B cell (primary cell): ENCODE data around the gene ARMS2. TPM values are rescaled to one million over a fixed set of nuclear protein-coding genes. Genes with fewer than 3 reads are reported as not detected.
A peak's percentile ranks its signal among the peaks of the same experiment; 100 is the strongest.

Experiments
- ATAC-seq: fragments of 200-7000 bp; cut with Tn5 transposase; one replicate; pipeline ENCODE4 v1.10.0; 2021; ENCODE audit warnings: low read depth, mild to moderate bottlenecking, moderate number of reproducible peaks, moderate library complexity
- CTCF ChIA-PET: fragments of 350-600 bp; sonication (Branson Sonifier 250); formaldehyde crosslinking; loops from one replicate; lab custom pipeline; 2021; ENCODE audit warnings: antibody characterized with exemption, inconsistent platforms; lab: Charles Lee
- POLR2A ChIA-PET: fragments of 350-600 bp; sonication (Branson Sonifier 250); formaldehyde crosslinking; loops from one replicate; lab custom pipeline; 2021; ENCODE audit warnings: antibody characterized with exemption; lab: Charles Lee
- DNase-seq: peaks from one replicate; pipeline ENCODE4 v3.0.0; 2013
- H2AFZ ChIP-seq: 2 replicates; pipeline ENCODE4 v1.6.1; 2012; ENCODE audit warnings: mild to moderate bottlenecking, low read depth, low read length; ENCODE audit not compliant: insufficient read depth, poor library complexity, severe bottlenecking
- H3K27ac ChIP-seq, 2 donors: 1 replicate in 1 of 2; 2 replicates in 1 of 2; pipeline ENCODE4 v1.5.1; 2012 to 2013; ENCODE audit warnings: low read length in 2 of 2, mild to moderate bottlenecking in 2 of 2, moderate library complexity in 1 of 2
- H3K27me3 ChIP-seq, 4 experiments: fragments of 200-600 bp in 1 of 4; sonication (generic) in 1 of 4; replicated peaks in 1 of 4; 1 replicate in 2 of 4; 2 replicates in 2 of 4; pipeline versions ENCODE4 v1.6.1 to v1.7.0; 2013 to 2016; ENCODE audit warnings: low read length in 3 of 4, mild to moderate bottlenecking in 2 of 4, mixed read lengths in 1 of 4, moderate library complexity in 1 of 4; ENCODE audit not compliant: insufficient read depth in 4 of 4, control insufficient read depth in 3 of 4; ENCODE audit errors: control extremely low read depth in 1 of 4
- H3K36me3 ChIP-seq, 2 experiments: replicated peaks in 1 of 2; 1 replicate in 1 of 2; 2 replicates in 1 of 2; pipeline versions ENCODE4 v1.6.1 to v1.7.1; 2013; ENCODE audit warnings: low read length in 1 of 2; ENCODE audit not compliant: insufficient read depth in 2 of 2, control insufficient read depth in 1 of 2; ENCODE audit errors: control extremely low read depth in 1 of 2, extremely low read depth in 1 of 2
- H3K4me1 ChIP-seq, 2 donors: fragments of 200-600 bp in 1 of 2; sonication (generic) in 1 of 2; 1 replicate in 1 of 2; 2 replicates in 1 of 2; pipeline versions ENCODE4 v1.5.1 to v1.6.1; 2013 to 2017; ENCODE audit warnings: low read length in 2 of 2; ENCODE audit not compliant: control insufficient read depth in 2 of 2, insufficient read depth in 2 of 2
- H3K4me2 ChIP-seq: replicated peaks from 2 replicates; pipeline ENCODE3; 2012; ENCODE audit warnings: mild to moderate bottlenecking, low read depth, low read length; ENCODE audit not compliant: poor library complexity, severe bottlenecking
- H3K4me3 ChIP-seq, 5 experiments: fragments of 200-600 bp in 1 of 5; sonication (generic) in 1 of 5; 1 replicate in 3 of 5; 2 replicates in 2 of 5; pipeline versions ENCODE4 v1.5.1 to v1.7.0; 2011 to 2016; ENCODE audit warnings: low read length in 4 of 5, mild to moderate bottlenecking in 4 of 5, low read depth in 2 of 5, control low read depth in 1 of 5, moderate library complexity in 1 of 5; ENCODE audit not compliant: insufficient read depth in 1 of 5; ENCODE audit errors: control extremely low read depth in 1 of 5, extremely low read depth in 1 of 5
- H3K79me2 ChIP-seq: fragments of 200-600 bp; sonication (generic); one replicate; pipeline ENCODE4 v1.6.0; 2016; ENCODE audit warnings: low read length; ENCODE audit not compliant: control insufficient read depth, insufficient read depth
- H3K9ac ChIP-seq: fragments of 200-600 bp; sonication (generic); 2 replicates; pipeline ENCODE4 v1.6.1; 2017; ENCODE audit warnings: mild to moderate bottlenecking, low read length, moderate library complexity
- H3K9me3 ChIP-seq, 3 donors: one replicate each; pipeline versions ENCODE4 v1.6.1 to v1.7.1; 2013; ENCODE audit warnings: low read length in 2 of 3; ENCODE audit not compliant: control insufficient read depth in 2 of 3, insufficient read depth in 1 of 3; ENCODE audit errors: control extremely low read depth in 1 of 3
- H4K20me1 ChIP-seq: 2 replicates; pipeline ENCODE4 v1.6.0; 2012; ENCODE audit warnings: mild to moderate bottlenecking, low read length; ENCODE audit not compliant: insufficient read depth, control insufficient read depth, poor library complexity, severe bottlenecking
- H3K27ac Mint-ChIP-seq: one replicate; pipeline ENCODE4 v1.8.0; 2021; ENCODE audit warnings: mixed read lengths
- H3K27me3 Mint-ChIP-seq: one replicate; pipeline ENCODE4 v1.8.0; 2021; ENCODE audit warnings: mixed read lengths
- H3K4me1 Mint-ChIP-seq: one replicate; pipeline ENCODE4 v1.8.0; 2021; ENCODE audit warnings: mixed read lengths
- H3K4me3 Mint-ChIP-seq: one replicate; pipeline ENCODE4 v1.8.0; 2021; ENCODE audit warnings: mixed read lengths
- H3K9me3 Mint-ChIP-seq: one replicate; pipeline ENCODE4 v1.8.0; 2022; ENCODE audit warnings: mixed read lengths; ENCODE audit not compliant: insufficient read depth
- EZH2 ChIP-seq: IDR thresholded peaks from 2 replicates; pipeline ENCODE4 v1.6.1; 2012; ENCODE audit warnings: borderline replicate concordance, low read depth, mild to moderate bottlenecking, moderate library complexity, low read length; ENCODE audit not compliant: insufficient read depth, poor library complexity, severe bottlenecking
- WGBS: methylation state at CpG from one replicate; pipeline ENCODE4 v1.1.5; 2013; ENCODE audit warnings: missing lambda C conversion rate; ENCODE audit not compliant: insufficient coverage; 5-methylcytosine and 5-hydroxymethylcytosine counted together
- intact Hi-C: fragments of 100-400 bp; cut with micrococcal nuclease; formaldehyde crosslinking; loops from one replicate; pipeline ENCODE4 v1.10.0; 2022
- polyA plus RNA-seq: library from polyadenylated mRNA; depleted of rRNA; stranded (reverse); fragments of >200 nt; gene quantifications from 2 replicates; pipeline ENCODE4 v1.2.3, GENCODE V29; 2012
- total RNA-seq, 2 donors: library from RNA; stranded (reverse); fragments of 120-200 nt in 1 of 2; gene quantifications; 1 replicate in 1 of 2; 2 replicates in 1 of 2; pipeline versions ENCODE4 v1.2.3 to v1.2.4, GENCODE V29; 2013 to 2022
- TF ChIP-seq, protein P1 (sequence below): fragments of 200-600 bp; IDR thresholded peaks from one replicate; pipeline ENCODE4 v1.8.0; 2022; ENCODE audit warnings: antibody characterized with exemption, mild to moderate bottlenecking

Gene ARMS2
- total and polyA plus RNA-seq, 2 donors (not counting 1 experiment from before 2014, with no cell fraction given): not detected

DNA sequence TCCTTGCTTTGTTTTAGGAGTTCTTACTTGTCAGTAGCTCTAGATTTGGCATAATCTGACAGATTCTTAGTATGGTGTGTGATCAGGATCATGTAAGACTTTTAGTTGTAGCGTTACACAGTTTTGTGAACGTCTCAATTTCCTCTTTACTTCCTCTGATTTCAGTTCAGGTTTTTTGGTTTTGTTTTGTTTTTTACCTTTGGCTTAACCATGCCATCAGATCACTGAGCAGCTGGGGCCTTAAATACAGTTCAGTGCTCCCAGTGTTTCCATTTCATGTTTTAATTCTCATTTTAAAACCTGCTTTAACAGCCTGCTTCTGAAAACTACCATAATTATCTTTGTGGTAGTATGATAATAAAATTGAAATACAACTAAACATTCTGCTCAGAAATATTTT, 27.2 kb upstream of the ARMS2 start:
- peak overlapping the region; percentile 17 for H3K9ac ChIP-seq
- CTCF ChIA-PET: interaction anchor here (1.1 kb wide), 1 partner anchor 9 kb away, joined by 3 read pairs; no protein-coding TSS in a partner anchor
- H2AFZ ChIP-seq: peak overlapping the region; percentile 43
- intact Hi-C loops: no loop called here
- H3K4me3 ChIP-seq: peak overlapping the region in 1 of 5 experiments; percentile 37
- POLR2A ChIA-PET: no interaction called here
- H3K27me3 ChIP-seq: no peaks in the 10 kb centered on the region
- no CpG with 5 or more reads among the region's 2 CpGs for WGBS
- H3K4me3 Mint-ChIP-seq: peak overlapping the region; percentile 3
- H3K27me3 Mint-ChIP-seq: no peaks in the 10 kb centered on the region
- no peaks in the 10 kb centered on the region for H3K9me3 Mint-ChIP-seq
- H3K36me3 ChIP-seq: peaks cover 2 to 3% of the 10 kb centered on the region in 2 experiments
- H3K4me1 ChIP-seq: peaks cover 16 to 51% of the 10 kb centered on the region in 2 donors
- no peaks in the 10 kb centered on the region for H4K20me1 ChIP-seq
- H3K27ac ChIP-seq: peak overlapping the region; percentile 50 to 74
- peaks cover 0 to 3% (median 0%) of the 10 kb centered on the region in 3 donors for H3K9me3 ChIP-seq
- no peak for TF ChIP-seq EZH2
- TF ChIP-seq, protein P1, sequence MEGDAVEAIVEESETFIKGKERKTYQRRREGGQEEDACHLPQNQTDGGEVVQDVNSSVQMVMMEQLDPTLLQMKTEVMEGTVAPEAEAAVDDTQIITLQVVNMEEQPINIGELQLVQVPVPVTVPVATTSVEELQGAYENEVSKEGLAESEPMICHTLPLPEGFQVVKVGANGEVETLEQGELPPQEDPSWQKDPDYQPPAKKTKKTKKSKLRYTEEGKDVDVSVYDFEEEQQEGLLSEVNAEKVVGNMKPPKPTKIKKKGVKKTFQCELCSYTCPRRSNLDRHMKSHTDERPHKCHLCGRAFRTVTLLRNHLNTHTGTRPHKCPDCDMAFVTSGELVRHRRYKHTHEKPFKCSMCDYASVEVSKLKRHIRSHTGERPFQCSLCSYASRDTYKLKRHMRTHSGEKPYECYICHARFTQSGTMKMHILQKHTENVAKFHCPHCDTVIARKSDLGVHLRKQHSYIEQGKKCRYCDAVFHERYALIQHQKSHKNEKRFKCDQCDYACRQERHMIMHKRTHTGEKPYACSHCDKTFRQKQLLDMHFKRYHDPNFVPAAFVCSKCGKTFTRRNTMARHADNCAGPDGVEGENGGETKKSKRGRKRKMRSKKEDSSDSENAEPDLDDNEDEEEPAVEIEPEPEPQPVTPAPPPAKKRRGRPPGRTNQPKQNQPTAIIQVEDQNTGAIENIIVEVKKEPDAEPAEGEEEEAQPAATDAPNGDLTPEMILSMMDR: no peak
- peak overlapping the region; percentile 58 for H3K4me2 ChIP-seq
- H3K27ac Mint-ChIP-seq: peak overlapping the region; percentile 82
- peaks cover 39% of the 10 kb centered on the region for H3K4me1 Mint-ChIP-seq
- ATAC-seq: no peak
- H3K79me2 ChIP-seq: no peaks in the 10 kb centered on the region
- DNase-seq: peak; percentile 14

DNA sequence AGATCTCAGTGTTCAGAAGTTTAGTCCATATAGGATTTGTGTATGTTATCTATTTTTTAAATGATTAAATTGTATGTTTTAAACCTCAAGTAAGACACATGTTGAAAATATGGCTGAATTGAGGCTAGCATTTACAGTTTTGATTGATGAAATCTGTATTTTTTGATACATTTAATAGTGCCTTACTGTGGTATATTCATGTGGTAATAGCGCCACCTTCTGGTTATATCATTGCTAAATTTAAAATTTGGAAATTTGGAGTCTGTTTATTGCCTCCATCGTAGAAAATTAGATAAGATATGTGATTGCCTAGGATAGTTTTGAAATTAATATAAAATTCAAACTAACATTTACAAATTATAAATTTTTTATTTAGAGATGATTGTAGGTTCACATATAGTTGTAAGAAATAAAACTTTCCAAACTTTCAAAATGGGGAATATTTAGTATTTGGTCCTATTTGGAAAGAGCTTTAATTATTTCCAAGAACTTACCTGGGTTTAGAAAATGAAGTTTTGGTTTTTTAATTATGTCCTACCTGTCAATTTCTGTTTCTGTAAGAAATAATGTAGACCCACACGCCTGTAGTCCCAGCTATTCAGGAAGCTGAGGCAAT, 19.1 kb upstream of the ARMS2 start:
- peaks cover under 1% of the 10 kb centered on the region for H3K9me3 Mint-ChIP-seq
- H3K4me3 ChIP-seq: no peak overlapping the region
- H3K36me3 ChIP-seq: peaks cover 0 to 2% of the 10 kb centered on the region in 2 experiments
- no peak overlapping the region for H3K27ac Mint-ChIP-seq
- H4K20me1 ChIP-seq: no peaks in the 10 kb centered on the region
- H2AFZ ChIP-seq: no peak overlapping the region
- peaks cover 3% of the 10 kb centered on the region for H3K4me1 Mint-ChIP-seq
- ATAC-seq (no peak), DNase-seq (peak; percentile 66)
- no peaks in the 10 kb centered on the region for H3K27me3 ChIP-seq
- no peaks in the 10 kb centered on the region for H3K4me1 ChIP-seq
- no peak overlapping the region for H3K4me3 Mint-ChIP-seq
- ChIA-PET CTCF (interaction anchor here (0.7 to 6.9 kb wide), 32 partner anchors 8 to 1123 kb away, joined by 3 to 138 read pairs (median 4); partner anchors contain the start of gene PLEKHA1), POLR2A (no interaction called here)
- no peaks in the 10 kb centered on the region for H3K79me2 ChIP-seq
- H3K9ac ChIP-seq: no peak overlapping the region
- WGBS: no CpG with 5 or more reads among the region's 3 CpGs
- intact Hi-C loops: loop anchor here (1.0 kb wide), 2 partner anchors 93 to 137 kb away; no protein-coding TSS in a partner anchor
- TF ChIP-seq, protein P1: peak; percentile 88
- no peak for TF ChIP-seq EZH2
- H3K4me2 ChIP-seq: no peak overlapping the region
- H3K27ac ChIP-seq: no peak overlapping the region
- H3K9me3 ChIP-seq: peaks cover 1 to 5% (median 4%) of the 10 kb centered on the region in 3 donors
- no peaks in the 10 kb centered on the region for H3K27me3 Mint-ChIP-seq
